ENCODE data around the gene COBL. TPM values are rescaled to one million over a fixed set of nuclear protein-coding genes. Genes with fewer than 3 reads are reported as not detected.

The COBL gene
- total and polyA plus RNA-seq, 9 of the 15 experiments (the other 6 are each of a cell fraction or from before 2014, with no cell fraction given): 0.01 to 2.4 (median 0.09) TPM; not detected in 3

DNA sequence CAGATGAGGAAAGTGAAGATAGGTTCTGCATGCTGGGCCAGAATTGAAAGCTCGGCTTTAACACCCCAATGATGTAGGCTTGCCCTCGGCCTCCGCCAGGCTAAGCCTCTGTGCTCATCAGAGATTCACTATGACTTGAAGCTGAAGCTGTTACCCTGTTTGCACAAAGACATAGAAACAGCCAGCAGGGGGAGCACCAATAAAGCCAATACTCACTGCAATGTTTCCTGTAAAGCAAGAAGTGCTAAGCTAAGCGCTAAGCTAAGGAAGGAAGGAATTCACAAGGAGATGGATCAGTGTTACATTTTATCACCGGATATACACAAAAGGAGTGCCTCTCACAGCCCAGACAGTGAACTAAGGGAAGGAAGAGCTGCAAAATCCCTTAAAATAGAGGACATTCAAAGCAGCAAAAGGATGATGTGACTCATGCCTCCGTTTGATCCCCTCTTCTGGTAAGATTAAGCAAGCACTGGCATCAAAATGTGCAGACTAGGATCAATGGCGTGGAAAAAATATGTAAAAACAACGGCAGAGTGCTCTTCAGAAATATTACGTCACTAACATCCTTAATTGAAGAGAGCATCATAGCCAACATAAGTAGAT is 153.8 kb downstream of the COBL start (continued):
- TF ChIP-seq, protein P1, sequence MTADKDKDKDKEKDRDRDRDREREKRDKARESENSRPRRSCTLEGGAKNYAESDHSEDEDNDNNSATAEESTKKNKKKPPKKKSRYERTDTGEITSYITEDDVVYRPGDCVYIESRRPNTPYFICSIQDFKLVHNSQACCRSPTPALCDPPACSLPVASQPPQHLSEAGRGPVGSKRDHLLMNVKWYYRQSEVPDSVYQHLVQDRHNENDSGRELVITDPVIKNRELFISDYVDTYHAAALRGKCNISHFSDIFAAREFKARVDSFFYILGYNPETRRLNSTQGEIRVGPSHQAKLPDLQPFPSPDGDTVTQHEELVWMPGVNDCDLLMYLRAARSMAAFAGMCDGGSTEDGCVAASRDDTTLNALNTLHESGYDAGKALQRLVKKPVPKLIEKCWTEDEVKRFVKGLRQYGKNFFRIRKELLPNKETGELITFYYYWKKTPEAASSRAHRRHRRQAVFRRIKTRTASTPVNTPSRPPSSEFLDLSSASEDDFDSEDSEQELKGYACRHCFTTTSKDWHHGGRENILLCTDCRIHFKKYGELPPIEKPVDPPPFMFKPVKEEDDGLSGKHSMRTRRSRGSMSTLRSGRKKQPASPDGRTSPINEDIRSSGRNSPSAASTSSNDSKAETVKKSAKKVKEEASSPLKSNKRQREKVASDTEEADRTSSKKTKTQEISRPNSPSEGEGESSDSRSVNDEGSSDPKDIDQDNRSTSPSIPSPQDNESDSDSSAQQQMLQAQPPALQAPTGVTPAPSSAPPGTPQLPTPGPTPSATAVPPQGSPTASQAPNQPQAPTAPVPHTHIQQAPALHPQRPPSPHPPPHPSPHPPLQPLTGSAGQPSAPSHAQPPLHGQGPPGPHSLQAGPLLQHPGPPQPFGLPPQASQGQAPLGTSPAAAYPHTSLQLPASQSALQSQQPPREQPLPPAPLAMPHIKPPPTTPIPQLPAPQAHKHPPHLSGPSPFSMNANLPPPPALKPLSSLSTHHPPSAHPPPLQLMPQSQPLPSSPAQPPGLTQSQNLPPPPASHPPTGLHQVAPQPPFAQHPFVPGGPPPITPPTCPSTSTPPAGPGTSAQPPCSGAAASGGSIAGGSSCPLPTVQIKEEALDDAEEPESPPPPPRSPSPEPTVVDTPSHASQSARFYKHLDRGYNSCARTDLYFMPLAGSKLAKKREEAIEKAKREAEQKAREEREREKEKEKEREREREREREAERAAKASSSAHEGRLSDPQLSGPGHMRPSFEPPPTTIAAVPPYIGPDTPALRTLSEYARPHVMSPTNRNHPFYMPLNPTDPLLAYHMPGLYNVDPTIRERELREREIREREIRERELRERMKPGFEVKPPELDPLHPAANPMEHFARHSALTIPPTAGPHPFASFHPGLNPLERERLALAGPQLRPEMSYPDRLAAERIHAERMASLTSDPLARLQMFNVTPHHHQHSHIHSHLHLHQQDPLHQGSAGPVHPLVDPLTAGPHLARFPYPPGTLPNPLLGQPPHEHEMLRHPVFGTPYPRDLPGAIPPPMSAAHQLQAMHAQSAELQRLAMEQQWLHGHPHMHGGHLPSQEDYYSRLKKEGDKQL (CRISPR knock-in tag; IDR thresholded peaks at IDR 0.05; ENCODE audit: borderline replicate concordance): no peak
- TF ChIP-seq GTF2E2 (tag; IDR thresholded peaks at IDR 0.05) (no peak), SAFB (IDR thresholded peaks at IDR 0.05; ENCODE audit: borderline replicate concordance, low read depth, low read length) (no peak), NFYB (IDR thresholded peaks at IDR 0.05; ENCODE audit: extremely low read depth, insufficient read length) (no peak), RBM17 (IDR thresholded peaks at IDR 0.05; ENCODE audit: borderline replicate concordance, low read depth, low read length) (no peak), STAT5B (CRISPR knock-in tag; IDR thresholded peaks at IDR 0.05) (no peak), ZNF507 (tag; conservative IDR thresholded peaks at IDR 0.05) (no peak), CHCHD3 (CRISPR knock-in tag; IDR thresholded peaks at IDR 0.05) (no peak), HNRNPH1 (optimal IDR thresholded peaks at IDR 0.05; ENCODE audit: low read depth, low read length) (no peak), MECOM (CRISPR knock-in tag; IDR thresholded peaks at IDR 0.05) (no peak)
- TF ChIP-seq, protein P2, sequence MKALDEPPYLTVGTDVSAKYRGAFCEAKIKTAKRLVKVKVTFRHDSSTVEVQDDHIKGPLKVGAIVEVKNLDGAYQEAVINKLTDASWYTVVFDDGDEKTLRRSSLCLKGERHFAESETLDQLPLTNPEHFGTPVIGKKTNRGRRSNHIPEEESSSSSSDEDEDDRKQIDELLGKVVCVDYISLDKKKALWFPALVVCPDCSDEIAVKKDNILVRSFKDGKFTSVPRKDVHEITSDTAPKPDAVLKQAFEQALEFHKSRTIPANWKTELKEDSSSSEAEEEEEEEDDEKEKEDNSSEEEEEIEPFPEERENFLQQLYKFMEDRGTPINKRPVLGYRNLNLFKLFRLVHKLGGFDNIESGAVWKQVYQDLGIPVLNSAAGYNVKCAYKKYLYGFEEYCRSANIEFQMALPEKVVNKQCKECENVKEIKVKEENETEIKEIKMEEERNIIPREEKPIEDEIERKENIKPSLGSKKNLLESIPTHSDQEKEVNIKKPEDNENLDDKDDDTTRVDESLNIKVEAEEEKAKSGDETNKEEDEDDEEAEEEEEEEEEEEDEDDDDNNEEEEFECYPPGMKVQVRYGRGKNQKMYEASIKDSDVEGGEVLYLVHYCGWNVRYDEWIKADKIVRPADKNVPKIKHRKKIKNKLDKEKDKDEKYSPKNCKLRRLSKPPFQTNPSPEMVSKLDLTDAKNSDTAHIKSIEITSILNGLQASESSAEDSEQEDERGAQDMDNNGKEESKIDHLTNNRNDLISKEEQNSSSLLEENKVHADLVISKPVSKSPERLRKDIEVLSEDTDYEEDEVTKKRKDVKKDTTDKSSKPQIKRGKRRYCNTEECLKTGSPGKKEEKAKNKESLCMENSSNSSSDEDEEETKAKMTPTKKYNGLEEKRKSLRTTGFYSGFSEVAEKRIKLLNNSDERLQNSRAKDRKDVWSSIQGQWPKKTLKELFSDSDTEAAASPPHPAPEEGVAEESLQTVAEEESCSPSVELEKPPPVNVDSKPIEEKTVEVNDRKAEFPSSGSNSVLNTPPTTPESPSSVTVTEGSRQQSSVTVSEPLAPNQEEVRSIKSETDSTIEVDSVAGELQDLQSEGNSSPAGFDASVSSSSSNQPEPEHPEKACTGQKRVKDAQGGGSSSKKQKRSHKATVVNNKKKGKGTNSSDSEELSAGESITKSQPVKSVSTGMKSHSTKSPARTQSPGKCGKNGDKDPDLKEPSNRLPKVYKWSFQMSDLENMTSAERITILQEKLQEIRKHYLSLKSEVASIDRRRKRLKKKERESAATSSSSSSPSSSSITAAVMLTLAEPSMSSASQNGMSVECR (CRISPR knock-in tag; IDR thresholded peaks at IDR 0.05): no peak
- TF ChIP-seq, protein P3, sequence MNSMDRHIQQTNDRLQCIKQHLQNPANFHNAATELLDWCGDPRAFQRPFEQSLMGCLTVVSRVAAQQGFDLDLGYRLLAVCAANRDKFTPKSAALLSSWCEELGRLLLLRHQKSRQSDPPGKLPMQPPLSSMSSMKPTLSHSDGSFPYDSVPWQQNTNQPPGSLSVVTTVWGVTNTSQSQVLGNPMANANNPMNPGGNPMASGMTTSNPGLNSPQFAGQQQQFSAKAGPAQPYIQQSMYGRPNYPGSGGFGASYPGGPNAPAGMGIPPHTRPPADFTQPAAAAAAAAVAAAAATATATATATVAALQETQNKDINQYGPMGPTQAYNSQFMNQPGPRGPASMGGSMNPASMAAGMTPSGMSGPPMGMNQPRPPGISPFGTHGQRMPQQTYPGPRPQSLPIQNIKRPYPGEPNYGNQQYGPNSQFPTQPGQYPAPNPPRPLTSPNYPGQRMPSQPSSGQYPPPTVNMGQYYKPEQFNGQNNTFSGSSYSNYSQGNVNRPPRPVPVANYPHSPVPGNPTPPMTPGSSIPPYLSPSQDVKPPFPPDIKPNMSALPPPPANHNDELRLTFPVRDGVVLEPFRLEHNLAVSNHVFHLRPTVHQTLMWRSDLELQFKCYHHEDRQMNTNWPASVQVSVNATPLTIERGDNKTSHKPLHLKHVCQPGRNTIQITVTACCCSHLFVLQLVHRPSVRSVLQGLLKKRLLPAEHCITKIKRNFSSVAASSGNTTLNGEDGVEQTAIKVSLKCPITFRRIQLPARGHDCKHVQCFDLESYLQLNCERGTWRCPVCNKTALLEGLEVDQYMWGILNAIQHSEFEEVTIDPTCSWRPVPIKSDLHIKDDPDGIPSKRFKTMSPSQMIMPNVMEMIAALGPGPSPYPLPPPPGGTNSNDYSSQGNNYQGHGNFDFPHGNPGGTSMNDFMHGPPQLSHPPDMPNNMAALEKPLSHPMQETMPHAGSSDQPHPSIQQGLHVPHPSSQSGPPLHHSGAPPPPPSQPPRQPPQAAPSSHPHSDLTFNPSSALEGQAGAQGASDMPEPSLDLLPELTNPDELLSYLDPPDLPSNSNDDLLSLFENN (IDR thresholded peaks at IDR 0.05; ENCODE audit: low read depth in 2 of 2, low read length in 2 of 2): no peak
